GM13976 (cell line): ENCODE results near the gene TBC1D4.
A peak's percentile ranks its signal among the peaks of the same experiment; 100 is the strongest.

Source experiments
- DNase-seq: peaks from one replicate; pipeline ENCODE4 v3.0.0; 2012; ENCODE audit warnings: low spot score
- in situ Hi-C: fragments of 300-500 bp; cut with MboI; formaldehyde crosslinking; loops from one replicate; pipeline ENCODE4 v1.12.0; 2022; ENCODE audit warnings: low sequenced_read_pairs, mixed read lengths, inconsistent platforms; ENCODE audit not compliant: unreplicated experiment
- TF ChIP-seq, protein P1 (sequence below): IDR thresholded peaks from 2 replicates; pipeline ENCODE4 v1.5.1; 2012; ENCODE audit warnings: borderline replicate concordance, mild to moderate bottlenecking; ENCODE audit not compliant: insufficient read depth; ENCODE audit errors: extremely low read depth, missing control alignments, control extremely low read depth

TBC1D4 gene, protein sequence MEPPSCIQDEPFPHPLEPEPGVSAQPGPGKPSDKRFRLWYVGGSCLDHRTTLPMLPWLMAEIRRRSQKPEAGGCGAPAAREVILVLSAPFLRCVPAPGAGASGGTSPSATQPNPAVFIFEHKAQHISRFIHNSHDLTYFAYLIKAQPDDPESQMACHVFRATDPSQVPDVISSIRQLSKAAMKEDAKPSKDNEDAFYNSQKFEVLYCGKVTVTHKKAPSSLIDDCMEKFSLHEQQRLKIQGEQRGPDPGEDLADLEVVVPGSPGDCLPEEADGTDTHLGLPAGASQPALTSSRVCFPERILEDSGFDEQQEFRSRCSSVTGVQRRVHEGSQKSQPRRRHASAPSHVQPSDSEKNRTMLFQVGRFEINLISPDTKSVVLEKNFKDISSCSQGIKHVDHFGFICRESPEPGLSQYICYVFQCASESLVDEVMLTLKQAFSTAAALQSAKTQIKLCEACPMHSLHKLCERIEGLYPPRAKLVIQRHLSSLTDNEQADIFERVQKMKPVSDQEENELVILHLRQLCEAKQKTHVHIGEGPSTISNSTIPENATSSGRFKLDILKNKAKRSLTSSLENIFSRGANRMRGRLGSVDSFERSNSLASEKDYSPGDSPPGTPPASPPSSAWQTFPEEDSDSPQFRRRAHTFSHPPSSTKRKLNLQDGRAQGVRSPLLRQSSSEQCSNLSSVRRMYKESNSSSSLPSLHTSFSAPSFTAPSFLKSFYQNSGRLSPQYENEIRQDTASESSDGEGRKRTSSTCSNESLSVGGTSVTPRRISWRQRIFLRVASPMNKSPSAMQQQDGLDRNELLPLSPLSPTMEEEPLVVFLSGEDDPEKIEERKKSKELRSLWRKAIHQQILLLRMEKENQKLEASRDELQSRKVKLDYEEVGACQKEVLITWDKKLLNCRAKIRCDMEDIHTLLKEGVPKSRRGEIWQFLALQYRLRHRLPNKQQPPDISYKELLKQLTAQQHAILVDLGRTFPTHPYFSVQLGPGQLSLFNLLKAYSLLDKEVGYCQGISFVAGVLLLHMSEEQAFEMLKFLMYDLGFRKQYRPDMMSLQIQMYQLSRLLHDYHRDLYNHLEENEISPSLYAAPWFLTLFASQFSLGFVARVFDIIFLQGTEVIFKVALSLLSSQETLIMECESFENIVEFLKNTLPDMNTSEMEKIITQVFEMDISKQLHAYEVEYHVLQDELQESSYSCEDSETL (N-terminal part only)

DNA sequence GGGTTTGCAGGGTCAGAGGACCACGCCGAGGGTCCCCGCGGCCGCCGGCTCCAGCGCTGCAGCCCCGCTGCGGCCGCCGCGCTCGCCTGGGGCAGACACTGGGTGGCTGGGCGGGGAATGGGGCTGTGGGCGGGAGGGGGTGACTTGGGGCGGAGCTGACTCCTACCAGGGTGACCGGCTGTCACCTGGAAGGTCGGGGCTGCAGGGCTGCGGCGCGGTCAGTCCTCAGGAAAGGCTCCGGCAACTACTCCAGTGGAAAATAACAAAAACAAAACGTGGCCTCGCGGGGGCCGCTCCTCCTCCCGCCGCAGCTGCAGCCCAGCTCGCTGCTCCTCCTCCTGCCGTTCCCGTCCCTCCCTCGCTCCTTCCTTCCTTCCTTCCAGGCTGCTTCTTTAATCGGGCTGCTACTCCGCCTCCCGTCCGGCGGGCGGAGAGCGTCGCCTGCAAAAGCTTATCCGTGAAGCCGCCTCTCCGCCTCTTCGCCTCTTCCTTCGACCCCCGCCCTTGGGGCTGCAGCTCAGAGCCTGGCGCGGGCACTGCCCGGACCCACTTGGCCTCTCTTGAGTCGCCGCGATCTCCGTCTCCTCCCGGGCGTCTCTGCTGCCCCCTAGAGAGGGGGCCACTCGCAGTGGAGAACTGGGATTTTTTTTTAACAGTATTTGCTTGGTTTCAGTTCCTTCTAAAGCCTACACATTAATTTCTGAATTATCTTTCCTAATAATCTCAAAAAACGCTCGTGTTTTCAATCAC is at the start of gene TBC1D4:
Gene TBC1D4, minus strand, starts transcription at position 100 of the 750 bp plus-strand sequence. CDS start 402 bp downstream, outside the sequence.
- in situ Hi-C loops, result no loop called here
- peak; percentile 85 for DNase-seq
- TF ChIP-seq, protein P1, sequence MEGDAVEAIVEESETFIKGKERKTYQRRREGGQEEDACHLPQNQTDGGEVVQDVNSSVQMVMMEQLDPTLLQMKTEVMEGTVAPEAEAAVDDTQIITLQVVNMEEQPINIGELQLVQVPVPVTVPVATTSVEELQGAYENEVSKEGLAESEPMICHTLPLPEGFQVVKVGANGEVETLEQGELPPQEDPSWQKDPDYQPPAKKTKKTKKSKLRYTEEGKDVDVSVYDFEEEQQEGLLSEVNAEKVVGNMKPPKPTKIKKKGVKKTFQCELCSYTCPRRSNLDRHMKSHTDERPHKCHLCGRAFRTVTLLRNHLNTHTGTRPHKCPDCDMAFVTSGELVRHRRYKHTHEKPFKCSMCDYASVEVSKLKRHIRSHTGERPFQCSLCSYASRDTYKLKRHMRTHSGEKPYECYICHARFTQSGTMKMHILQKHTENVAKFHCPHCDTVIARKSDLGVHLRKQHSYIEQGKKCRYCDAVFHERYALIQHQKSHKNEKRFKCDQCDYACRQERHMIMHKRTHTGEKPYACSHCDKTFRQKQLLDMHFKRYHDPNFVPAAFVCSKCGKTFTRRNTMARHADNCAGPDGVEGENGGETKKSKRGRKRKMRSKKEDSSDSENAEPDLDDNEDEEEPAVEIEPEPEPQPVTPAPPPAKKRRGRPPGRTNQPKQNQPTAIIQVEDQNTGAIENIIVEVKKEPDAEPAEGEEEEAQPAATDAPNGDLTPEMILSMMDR, result peak; percentile 63

DNA sequence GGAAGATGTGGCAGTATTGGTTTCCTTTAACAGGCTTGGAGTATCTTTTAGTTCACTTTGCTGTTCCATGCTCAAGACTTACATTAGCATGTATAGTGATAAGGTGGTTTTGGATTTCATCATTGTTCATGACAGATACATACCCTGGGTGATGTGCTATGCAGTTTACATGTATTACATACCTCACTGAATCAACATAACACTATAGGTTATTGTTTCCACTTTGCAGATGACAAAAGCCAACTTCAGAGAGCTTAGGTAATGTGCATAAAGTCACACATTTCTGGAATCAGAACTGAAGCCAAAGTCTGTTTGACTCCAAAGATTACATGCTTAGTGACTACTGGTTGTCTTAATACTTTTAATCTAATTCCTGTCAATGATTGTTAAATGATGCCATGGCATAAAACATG is 48.6 kb upstream of the TBC1D4 start:
- TF ChIP-seq, protein P1, result no peak
- in situ Hi-C loops, result no loop called here
- DNase-seq, result no peak

DNA sequence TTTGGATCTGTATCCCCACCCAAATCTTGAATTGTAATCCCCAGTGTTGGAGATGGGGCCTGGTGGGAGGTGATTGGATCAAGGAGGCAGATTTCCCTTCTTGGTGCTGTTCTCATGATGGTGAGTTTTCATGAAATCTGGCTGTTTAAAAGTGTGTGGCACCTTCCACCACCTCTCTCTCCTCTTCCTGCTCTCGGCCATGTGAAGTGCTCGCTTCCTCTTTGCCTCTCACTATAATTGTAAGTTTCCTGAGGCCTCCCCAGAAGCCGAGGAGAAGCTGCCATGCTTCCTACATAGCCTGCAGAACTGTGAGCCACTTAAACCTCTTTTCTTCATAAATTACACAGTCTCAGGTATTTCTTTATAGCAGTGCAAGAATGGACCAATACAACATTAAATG is 40.0 kb upstream of the TBC1D4 start:
- DNase-seq, result no peak
- TF ChIP-seq, protein P1, result no peak
- in situ Hi-C loops, result no loop called here

DNA sequence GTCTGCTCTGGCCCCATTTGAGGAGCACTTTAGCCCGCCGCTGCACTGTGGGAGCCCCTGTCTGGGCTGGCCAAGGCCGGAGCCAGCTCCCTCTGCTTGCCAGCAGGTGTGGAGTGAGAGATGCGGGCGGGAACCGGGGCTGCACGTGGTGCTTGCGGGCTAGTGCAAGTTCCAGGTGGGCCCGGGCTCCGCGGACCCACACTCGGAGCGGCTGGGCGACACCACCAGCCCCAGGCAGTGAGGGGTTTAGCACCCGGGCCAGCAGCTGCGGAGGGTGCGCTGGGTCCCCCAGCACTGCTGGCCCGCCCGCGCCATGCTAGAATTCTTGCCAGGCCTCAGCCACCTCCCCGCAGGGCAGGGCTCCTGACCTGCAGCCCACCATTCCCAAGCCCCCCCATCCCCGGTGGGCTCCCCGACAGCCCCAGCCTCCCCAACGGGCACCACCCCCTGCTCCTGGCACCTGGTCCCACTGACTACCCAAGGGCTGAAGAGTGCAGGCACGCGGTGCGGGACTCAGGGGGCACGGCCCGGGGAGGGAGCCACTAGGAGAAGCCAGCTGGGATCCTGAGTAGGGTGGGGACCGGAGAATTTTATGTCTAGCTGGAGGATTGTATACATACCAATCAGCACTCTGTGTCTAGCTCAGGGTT is 36.6 kb upstream of the TBC1D4 start:
- in situ Hi-C loops, result no loop called here
- TF ChIP-seq, protein P1, result no peak
- DNase-seq, result no peak

DNA sequence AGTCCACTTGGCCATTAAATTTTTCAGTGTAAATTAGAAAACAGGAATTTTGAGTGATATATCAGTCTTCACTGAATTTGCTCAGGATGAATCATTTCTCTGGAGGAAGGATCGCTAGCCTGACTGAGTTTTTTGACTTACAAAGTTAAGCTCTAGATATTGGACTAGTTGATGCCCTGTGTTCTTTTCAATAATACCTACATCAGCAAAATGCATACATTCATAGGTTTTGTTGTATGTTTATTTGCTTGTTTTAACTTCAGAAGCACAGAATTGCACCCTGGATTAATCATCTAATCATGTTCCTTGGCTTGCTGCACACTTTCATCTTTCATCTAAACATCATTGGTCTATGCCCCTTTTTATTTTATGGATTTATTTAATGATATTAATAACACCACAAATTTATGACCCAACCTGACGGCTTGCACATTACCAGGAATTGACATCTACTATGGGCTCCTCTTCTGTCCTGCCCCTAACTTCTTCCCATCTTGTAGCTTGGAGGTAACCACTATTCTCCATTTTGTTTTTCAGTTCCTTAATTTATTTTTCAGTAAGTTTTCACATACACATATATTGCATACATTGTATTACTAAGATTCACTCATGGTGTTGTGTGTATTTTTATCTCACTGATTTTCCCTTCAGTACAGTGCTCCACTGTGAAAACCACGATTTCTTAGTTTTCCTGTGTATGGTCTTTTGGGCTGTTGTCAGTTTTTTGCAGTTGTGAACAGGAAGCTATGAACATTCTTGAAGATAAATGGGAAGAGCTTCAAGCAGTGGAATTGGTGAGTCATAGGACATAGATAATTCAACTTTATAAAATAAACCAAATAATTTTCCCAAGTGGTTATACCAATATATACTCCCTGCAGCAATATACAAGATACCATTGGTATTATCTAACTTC is 32.4 kb upstream of the TBC1D4 start:
- DNase-seq, result no peak
- TF ChIP-seq, protein P1, result no peak
- in situ Hi-C loops, result no loop called here
